Memory B cell (primary cell): ENCODE measurements around the gene GALNT11.
"Not testable (repeated sequence)": the region's sequence is repeated elsewhere in the genome, so short reads cannot be mapped to it uniquely, and the experiment has no call there.

Source experiments
- ATAC-seq: fragments of 150-1000 bp; cut with Tn5 transposase; 2 replicates; pipeline ENCODE4 v1.10.0; 2021; ENCODE audit warnings: low read depth, mild to moderate bottlenecking, moderate library complexity
- DNase-seq, 2 donors: peaks; one replicate each; pipeline ENCODE4 v3.0.0; 2022; ENCODE audit warnings: low spot score in 2 of 2
- H3K27ac Mint-ChIP-seq: one replicate; pipeline ENCODE4 v1.8.0; 2022; ENCODE audit warnings: mild to moderate bottlenecking, moderate library complexity, mixed read lengths
- H3K27me3 Mint-ChIP-seq: one replicate; pipeline ENCODE4 v1.8.0; 2022; ENCODE audit warnings: mixed read lengths
- H3K36me3 Mint-ChIP-seq: one replicate; pipeline ENCODE4 v1.8.0; 2022; ENCODE audit warnings: mild to moderate bottlenecking, mixed read lengths
- H3K4me1 Mint-ChIP-seq: one replicate; pipeline ENCODE4 v1.8.0; 2022; ENCODE audit warnings: mixed read lengths
- H3K4me3 Mint-ChIP-seq: one replicate; pipeline ENCODE4 v1.8.0; 2022; ENCODE audit warnings: mild to moderate bottlenecking, moderate library complexity, mixed read lengths
- H3K9me3 Mint-ChIP-seq: one replicate; pipeline ENCODE4 v1.8.0; 2022; ENCODE audit warnings: mixed read lengths

GALNT11 gene

GRCh38 chr7:152046531-152046930 lies 21.1 kb downstream of the GALNT11 start:
- ATAC-seq (no peak), DNase-seq (no peak)
- Mint-ChIP-seq H3K4me3 (no peak overlapping the region), H3K27me3 (no peaks in the 10 kb centered on the region), H3K4me1 (peaks cover 5% of the 10 kb centered on the region), H3K27ac (no peak overlapping the region), H3K9me3 (peaks cover 21% of the 10 kb centered on the region), H3K36me3 (peaks cover 31% of the 10 kb centered on the region)

GRCh38 chr7:152048051-152048450 lies 22.6 kb downstream of the GALNT11 start:
- Mint-ChIP-seq H3K27me3 (no peaks in the 10 kb centered on the region), H3K4me3 (no peak overlapping the region), H3K27ac (no peak overlapping the region), H3K4me1 (peaks cover 7% of the 10 kb centered on the region), H3K9me3 (peaks cover 21% of the 10 kb centered on the region), H3K36me3 (peaks cover 35% of the 10 kb centered on the region)
- ATAC-seq (no peak), DNase-seq (no peak)

GRCh38 chr7:152050547-152050971 lies 25.1 kb downstream of the GALNT11 start:
- no peak for DNase-seq
- Mint-ChIP-seq H3K27ac (no peak overlapping the region), H3K27me3 (no peaks in the 10 kb centered on the region)

GRCh38 chr7:152051968-152052367 lies 26.5 kb downstream of the GALNT11 start:
- Mint-ChIP-seq H3K36me3 (peaks cover 16% of the 10 kb centered on the region), H3K27ac (no peak overlapping the region), H3K9me3 (peaks cover 4% of the 10 kb centered on the region), H3K27me3 (no peaks in the 10 kb centered on the region), H3K4me3 (no peak overlapping the region), H3K4me1 (peaks cover 6% of the 10 kb centered on the region)
- DNase-seq (no peak), ATAC-seq (no peak)

More at GRCh38 chr7:152050547-152050971, 25.1 kb downstream of the GALNT11 start:
- no peak for ATAC-seq
- Mint-ChIP-seq H3K4me1 (peaks cover 6% of the 10 kb centered on the region), H3K36me3 (peaks cover 27% of the 10 kb centered on the region), H3K9me3 (peaks cover 15% of the 10 kb centered on the region), H3K4me3 (no peak overlapping the region)

GRCh38 chr7:152052771-152053170 lies 27.3 kb downstream of the GALNT11 start:
- Mint-ChIP-seq H3K27me3 (no peaks in the 10 kb centered on the region), H3K27ac (no peak overlapping the region), H3K36me3 (peaks cover 16% of the 10 kb centered on the region), H3K9me3 (peaks cover 4% of the 10 kb centered on the region), H3K4me3 (no peak overlapping the region), H3K4me1 (peaks cover 6% of the 10 kb centered on the region)
- DNase-seq: no peak
- no peak for ATAC-seq

- H3K9me3 Mint-ChIP-seq: peaks cover 3% of the 10 kb centered on the region
- H3K4me3 Mint-ChIP-seq: no peak overlapping the region
- no peaks in the 10 kb centered on the region for H3K27me3 Mint-ChIP-seq
- H3K4me1 Mint-ChIP-seq: peaks cover 8% of the 10 kb centered on the region
- no peak for ATAC-seq
- peaks cover 13% of the 10 kb centered on the region for H3K36me3 Mint-ChIP-seq
- H3K27ac Mint-ChIP-seq: no peak overlapping the region
- DNase-seq: no peak
These were observed 29.1 kb downstream of the GALNT11 start for GRCh38 chr7:152054367-152055230.

GRCh38 chr7:152056621-152057274 lies 31.3 kb downstream of the GALNT11 start:
- no peak overlapping the region for H3K27ac Mint-ChIP-seq
- peaks cover 3% of the 10 kb centered on the region for H3K9me3 Mint-ChIP-seq
- no peak overlapping the region for H3K4me3 Mint-ChIP-seq
- ATAC-seq: no peak
- H3K27me3 Mint-ChIP-seq: no peaks in the 10 kb centered on the region
- H3K36me3 Mint-ChIP-seq: peaks cover 18% of the 10 kb centered on the region
- H3K4me1 Mint-ChIP-seq: peaks cover 6% of the 10 kb centered on the region
- DNase-seq: no peak

- Mint-ChIP-seq H3K9me3 (peaks cover 6% of the 10 kb centered on the region), H3K4me3 (no peak overlapping the region), H3K27ac (no peak overlapping the region), H3K4me1 (peaks cover 2% of the 10 kb centered on the region), H3K36me3 (peaks cover 24% of the 10 kb centered on the region), H3K27me3 (no peaks in the 10 kb centered on the region)
- ATAC-seq (no peak), DNase-seq (no peak)
These were observed 33.8 kb downstream of the GALNT11 start for GRCh38 chr7:152059311-152059710.

- not testable (repeated sequence) for H3K9me3 Mint-ChIP-seq, ATAC-seq
These were observed 35.6 kb downstream of the GALNT11 start for GRCh38 chr7:152061086-152061485.

GRCh38 chr7:152063192-152063591 lies 37.7 kb downstream of the GALNT11 start:
- peaks cover 14% of the 10 kb centered on the region for H3K4me1 Mint-ChIP-seq
- H3K27ac Mint-ChIP-seq, H3K4me3 Mint-ChIP-seq, ATAC-seq, DNase-seq, H3K27me3 Mint-ChIP-seq: not testable (repeated sequence)
- H3K9me3 Mint-ChIP-seq: peaks cover 10% of the 10 kb centered on the region
- peaks cover 41% of the 10 kb centered on the region for H3K36me3 Mint-ChIP-seq

More at GRCh38 chr7:152061086-152061485, 35.6 kb downstream of the GALNT11 start:
- H3K4me1 Mint-ChIP-seq, H3K27ac Mint-ChIP-seq, H3K4me3 Mint-ChIP-seq, H3K27me3 Mint-ChIP-seq, DNase-seq: not testable (repeated sequence)
- H3K36me3 Mint-ChIP-seq: peaks cover 29% of the 10 kb centered on the region

GRCh38 chr7:152063821-152064220 lies 38.3 kb downstream of the GALNT11 start:
- ATAC-seq, H3K27me3 Mint-ChIP-seq, DNase-seq, H3K27ac Mint-ChIP-seq, H3K9me3 Mint-ChIP-seq, H3K4me3 Mint-ChIP-seq: not testable (repeated sequence)
- peaks cover 38% of the 10 kb centered on the region for H3K36me3 Mint-ChIP-seq
- H3K4me1 Mint-ChIP-seq: peaks cover 14% of the 10 kb centered on the region

- H3K27ac Mint-ChIP-seq, H3K4me3 Mint-ChIP-seq, H3K27me3 Mint-ChIP-seq, DNase-seq, ATAC-seq: not testable (repeated sequence)
- H3K36me3 Mint-ChIP-seq: peaks cover 41% of the 10 kb centered on the region
- peaks cover 15% of the 10 kb centered on the region for H3K9me3 Mint-ChIP-seq
- peaks cover 19% of the 10 kb centered on the region for H3K4me1 Mint-ChIP-seq
These were observed 40.4 kb downstream of the GALNT11 start for GRCh38 chr7:152065800-152066344.

- ATAC-seq (no peak), DNase-seq (no peak)
- Mint-ChIP-seq H3K4me3 (no peak overlapping the region), H3K4me1 (peaks cover 31% of the 10 kb centered on the region), H3K27me3 (no peaks in the 10 kb centered on the region), H3K27ac (no peak overlapping the region), H3K9me3 (peaks cover 10% of the 10 kb centered on the region), H3K36me3 (peaks cover 13% of the 10 kb centered on the region)
These were observed 46.9 kb downstream of the GALNT11 start for GRCh38 chr7:152072421-152072820.

- Mint-ChIP-seq H3K9me3 (peaks cover 9% of the 10 kb centered on the region), H3K4me3 (no peak overlapping the region), H3K27me3 (no peaks in the 10 kb centered on the region), H3K4me1 (peaks cover 31% of the 10 kb centered on the region), H3K36me3 (peaks cover 12% of the 10 kb centered on the region), H3K27ac (no peak overlapping the region)
- DNase-seq (no peak), ATAC-seq (no peak)
These were observed 47.9 kb downstream of the GALNT11 start for GRCh38 chr7:152073352-152073751.
